ENCODE data around the gene ACTN4. TPM values are rescaled to one million over a fixed set of nuclear protein-coding genes. Genes with fewer than 3 reads are reported as not detected.
"Not testable (repeated sequence)": the region's sequence is repeated elsewhere in the genome, so short reads cannot be mapped to it uniquely, and the experiment has no call there.

Gene ACTN4
- total and polyA plus RNA-seq, 2 of the 4 experiments (the other 2 are of a cell fraction) = 541 to 659 TPM

DNA sequence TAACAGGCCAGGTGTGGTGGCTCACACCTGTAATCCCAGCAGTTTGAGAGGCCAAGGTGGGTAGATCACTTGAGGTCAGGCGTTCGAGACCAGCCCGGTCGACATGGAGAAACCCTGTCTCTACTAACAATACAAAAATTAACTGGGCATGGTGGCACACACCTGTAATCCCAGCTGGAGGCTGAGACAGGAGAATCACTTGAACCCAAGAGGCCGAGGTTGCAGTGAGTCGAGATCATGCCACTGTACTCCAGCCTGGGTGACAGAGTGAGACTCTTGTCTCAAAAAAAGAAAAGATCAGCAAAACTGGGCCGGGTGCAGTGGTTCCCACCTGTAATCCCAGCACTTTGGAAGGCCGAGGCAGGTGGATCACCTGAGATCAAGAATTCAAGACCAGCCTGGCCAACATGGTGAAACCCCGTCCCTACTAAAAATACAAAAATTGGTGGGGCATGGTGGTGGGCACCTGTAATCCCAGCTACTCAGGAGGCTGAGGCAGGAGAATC is 114.5 kb downstream of the ACTN4 start:
- H3K27me3 ChIP-seq (ENCODE audit: control insufficient read depth, insufficient read depth, low read length); H3K56ac ChIP-seq (ENCODE audit: extremely low read depth, insufficient read depth, low read length); intact Hi-C loops (cut with micrococcal nuclease); dilution Hi-C loops (cut with HindIII; ENCODE audit: low sequenced_read_pairs, unreplicated experiment); H3K9ac ChIP-seq (ENCODE audit: low read depth, low read length); H3K4me3 ChIP-seq (ENCODE audit: insufficient read depth, low read depth, low read length); H3K9me1 ChIP-seq (ENCODE audit: insufficient read depth, low read length); H3K18ac ChIP-seq (ENCODE audit: low read depth, low read length); H2BK120ac ChIP-seq (ENCODE audit: low read depth, low read length); H4K8ac ChIP-seq (ENCODE audit: low read depth in 2 of 2, low read length in 2 of 2); H2BK15ac ChIP-seq (ENCODE audit: low read depth, low read length); H3K9me3 ChIP-seq (ENCODE audit: control insufficient read depth, insufficient read depth, low read length); H3K36me3 ChIP-seq (ENCODE audit: control insufficient read depth, insufficient read depth, low read length); H2AK5ac ChIP-seq (ENCODE audit: low read depth, low read length); H3K23ac ChIP-seq (ENCODE audit: low read depth, low read length); H2BK5ac ChIP-seq (ENCODE audit: low read depth, low read length, poor library complexity, severe bottlenecking); DNase-seq; H4K5ac ChIP-seq (ENCODE audit: low read depth, low read length); H3K4me2 ChIP-seq (ENCODE audit: low read depth, low read length); in situ Hi-C loops (cut with MboI; ENCODE audit: low sequenced_read_pairs); H3K27ac ChIP-seq (ENCODE audit: insufficient read depth, low read length); H2BK20ac ChIP-seq (ENCODE audit: low read depth, low read length); H3K4ac ChIP-seq (ENCODE audit: low read depth, low read length); H3K14ac ChIP-seq (replicated peaks; ENCODE audit: low read depth, low read length); H2AFZ ChIP-seq (replicated peaks; ENCODE audit: low read length, poor library complexity); H3K79me1 ChIP-seq (ENCODE audit: low read depth in 1 of 2, low read length in 2 of 2); ATAC-seq (ENCODE audit: low read depth); H2AK9ac ChIP-seq (replicated peaks; ENCODE audit: low read depth, low read length, poor library complexity); POLR2A ChIA-PET (ENCODE audit: unreplicated experiment); H4K91ac ChIP-seq (ENCODE audit: insufficient read depth, low read depth, low read length); BruUV-seq (replicated peaks); H3K4me1 ChIP-seq (ENCODE audit: control insufficient read depth, insufficient read depth, low read length); H4K20me1 ChIP-seq (ENCODE audit: insufficient read depth, low read length): not testable (repeated sequence)
- CTCF ChIA-PET = interaction anchor here (0.6 to 1.0 kb wide), 3 partner anchors 8 to 194 kb away, joined by 3 to 8 read pairs (median 6); no protein-coding TSS in a partner anchor
- 74% methylated on average over 2 of the region's 9 CpGs; no CpG with 5 or more reads in 1 of the 2 experiments for WGBS, 2 experiments (ENCODE audit: extremely low coverage in 2 of 2, insufficient read length in 1 of 2)

Data from IMR-90 (cell line).